ENCODE measurements around the gene CIC.

Gene CIC

DNA sequence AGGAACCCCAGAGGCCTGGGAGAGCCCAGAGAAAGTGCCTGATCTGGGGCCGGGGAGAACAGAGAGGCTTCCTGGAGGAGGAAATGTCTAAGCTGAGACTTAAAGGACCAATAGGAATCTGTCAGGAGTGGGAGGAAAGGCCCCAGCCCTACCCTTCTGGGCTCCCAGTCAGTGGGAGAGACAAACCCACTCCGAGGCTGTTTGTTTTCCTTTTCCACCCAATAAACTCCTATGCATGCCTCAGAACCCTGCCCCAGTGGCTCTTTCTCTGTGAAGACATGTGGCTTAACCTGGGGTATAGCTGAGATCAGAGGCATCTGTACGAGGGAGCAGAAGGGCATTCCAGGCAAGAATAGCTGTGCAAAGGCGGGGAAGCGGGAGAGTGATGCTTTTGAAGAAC, 58.3 kb downstream of the CIC start:
- Histone ChIP-seq H3K27ac (ENCODE audit: low read length) (no peak overlapping the region), H3K4me3 (ENCODE audit: low read length) (no peak overlapping the region), H3K4me1 (ENCODE audit: low read length) (no peaks in the 10 kb centered on the region), H3F3A (ENCODE audit: insufficient read depth, low read length) (no peaks in the 10 kb centered on the region), H3K36me3 (replicated peaks; ENCODE audit: insufficient read depth, low read length) (no peaks in the 10 kb centered on the region), H3K9me3 (replicated peaks; ENCODE audit: insufficient read depth, low read length) (no peaks in the 10 kb centered on the region), H4K20me1 (ENCODE audit: insufficient read depth, low read length) (no peaks in the 10 kb centered on the region), H3K27me3 (replicated peaks; ENCODE audit: insufficient read depth, low read length) (peaks cover 18% of the 10 kb centered on the region), H2AFZ (ENCODE audit: low read length) (no peak overlapping the region), H3K79me2 (ENCODE audit: low read length) (peaks cover 20% of the 10 kb centered on the region), H3K9me2 (replicated peaks; ENCODE audit: insufficient read depth, low read length) (no peaks in the 10 kb centered on the region), H3K4me2 (ENCODE audit: low read depth, low read length) (no peak overlapping the region), H3K9ac (ENCODE audit: low read length) (no peak overlapping the region)
- TF ChIP-seq, protein P1, sequence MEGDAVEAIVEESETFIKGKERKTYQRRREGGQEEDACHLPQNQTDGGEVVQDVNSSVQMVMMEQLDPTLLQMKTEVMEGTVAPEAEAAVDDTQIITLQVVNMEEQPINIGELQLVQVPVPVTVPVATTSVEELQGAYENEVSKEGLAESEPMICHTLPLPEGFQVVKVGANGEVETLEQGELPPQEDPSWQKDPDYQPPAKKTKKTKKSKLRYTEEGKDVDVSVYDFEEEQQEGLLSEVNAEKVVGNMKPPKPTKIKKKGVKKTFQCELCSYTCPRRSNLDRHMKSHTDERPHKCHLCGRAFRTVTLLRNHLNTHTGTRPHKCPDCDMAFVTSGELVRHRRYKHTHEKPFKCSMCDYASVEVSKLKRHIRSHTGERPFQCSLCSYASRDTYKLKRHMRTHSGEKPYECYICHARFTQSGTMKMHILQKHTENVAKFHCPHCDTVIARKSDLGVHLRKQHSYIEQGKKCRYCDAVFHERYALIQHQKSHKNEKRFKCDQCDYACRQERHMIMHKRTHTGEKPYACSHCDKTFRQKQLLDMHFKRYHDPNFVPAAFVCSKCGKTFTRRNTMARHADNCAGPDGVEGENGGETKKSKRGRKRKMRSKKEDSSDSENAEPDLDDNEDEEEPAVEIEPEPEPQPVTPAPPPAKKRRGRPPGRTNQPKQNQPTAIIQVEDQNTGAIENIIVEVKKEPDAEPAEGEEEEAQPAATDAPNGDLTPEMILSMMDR (IDR thresholded peaks at IDR 0.05; ENCODE audit: low read length): no peak
- TF ChIP-seq EZH2 (optimal IDR thresholded peaks at IDR 0.05; ENCODE audit: low read depth, low read length): no peak
- no peak for TF ChIP-seq EZH2phosphoT487 (IDR thresholded peaks at IDR 0.05; ENCODE audit: low read length)
- no peak for DNase-seq

GRCh38 chr19:42328106-42328505, 59.1 kb downstream of the CIC start:
- TF ChIP-seq EZH2 (optimal IDR thresholded peaks at IDR 0.05; ENCODE audit: low read depth, low read length) (no peak), EZH2phosphoT487 (IDR thresholded peaks at IDR 0.05; ENCODE audit: low read length) (no peak)
- TF ChIP-seq, protein P1 (IDR thresholded peaks at IDR 0.05; ENCODE audit: low read length): no peak
- no peaks in the 10 kb centered on the region for H3K9me3 ChIP-seq (replicated peaks; ENCODE audit: insufficient read depth, low read length)
- H3K27ac ChIP-seq (ENCODE audit: low read length): no peak overlapping the region
- H3K4me1 ChIP-seq (ENCODE audit: low read length): no peaks in the 10 kb centered on the region
- H3K9me2 ChIP-seq (replicated peaks; ENCODE audit: insufficient read depth, low read length): no peaks in the 10 kb centered on the region
- H3K9ac ChIP-seq (ENCODE audit: low read length): no peak overlapping the region
- DNase-seq: no peak
- H4K20me1 ChIP-seq (ENCODE audit: insufficient read depth, low read length): no peaks in the 10 kb centered on the region
- no peak overlapping the region for H3K4me3 ChIP-seq (ENCODE audit: low read length)
- H3K27me3 ChIP-seq (replicated peaks; ENCODE audit: insufficient read depth, low read length): peaks cover 13% of the 10 kb centered on the region
- peaks cover 20% of the 10 kb centered on the region for H3K79me2 ChIP-seq (ENCODE audit: low read length)
- no peaks in the 10 kb centered on the region for H3F3A ChIP-seq (ENCODE audit: insufficient read depth, low read length)
- H3K36me3 ChIP-seq (replicated peaks; ENCODE audit: insufficient read depth, low read length): no peaks in the 10 kb centered on the region
- H3K4me2 ChIP-seq (ENCODE audit: low read depth, low read length): no peak overlapping the region
- H2AFZ ChIP-seq (ENCODE audit: low read length): no peak overlapping the region

DNA sequence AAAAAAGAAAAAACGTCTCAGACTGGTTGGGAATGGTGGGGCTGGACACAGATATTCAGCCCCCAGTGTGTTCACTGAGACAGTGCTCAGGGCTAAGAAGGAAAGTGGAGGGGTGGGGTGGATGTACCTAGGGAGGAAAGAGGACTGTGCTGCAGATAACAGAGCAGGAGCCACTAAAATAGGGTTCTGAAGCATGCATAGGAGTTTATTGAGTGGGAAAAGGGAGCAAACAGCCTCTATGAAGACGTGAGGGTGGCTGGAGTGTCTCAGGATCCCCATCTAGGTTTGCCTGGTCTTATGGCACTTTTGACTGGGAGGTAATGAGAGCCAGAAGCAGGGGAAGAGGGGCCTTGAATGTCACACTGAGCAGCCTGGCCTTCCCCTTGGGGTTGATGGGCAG, 59.8 kb downstream of the CIC start:
- Histone ChIP-seq H4K20me1 (ENCODE audit: insufficient read depth, low read length) (no peaks in the 10 kb centered on the region), H3K79me2 (ENCODE audit: low read length) (peaks cover 20% of the 10 kb centered on the region), H3K36me3 (replicated peaks; ENCODE audit: insufficient read depth, low read length) (no peaks in the 10 kb centered on the region), H3K27ac (ENCODE audit: low read length) (no peak overlapping the region), H3F3A (ENCODE audit: insufficient read depth, low read length) (no peaks in the 10 kb centered on the region), H3K27me3 (replicated peaks; ENCODE audit: insufficient read depth, low read length) (peaks cover 5% of the 10 kb centered on the region), H3K9me3 (replicated peaks; ENCODE audit: insufficient read depth, low read length) (no peaks in the 10 kb centered on the region), H3K4me1 (ENCODE audit: low read length) (no peaks in the 10 kb centered on the region), H3K4me3 (ENCODE audit: low read length) (no peak overlapping the region), H3K9ac (ENCODE audit: low read length) (no peak overlapping the region), H2AFZ (ENCODE audit: low read length) (no peak overlapping the region), H3K4me2 (ENCODE audit: low read depth, low read length) (no peak overlapping the region), H3K9me2 (replicated peaks; ENCODE audit: insufficient read depth, low read length) (no peaks in the 10 kb centered on the region)
- no peak for TF ChIP-seq EZH2 (optimal IDR thresholded peaks at IDR 0.05; ENCODE audit: low read depth, low read length)
- TF ChIP-seq EZH2phosphoT487 (IDR thresholded peaks at IDR 0.05; ENCODE audit: low read length): no peak
- TF ChIP-seq, protein P1 (IDR thresholded peaks at IDR 0.05; ENCODE audit: low read length): no peak
- DNase-seq: no peak
